Activated CD8-positive, alpha-beta T cell treated with anti-CD3 and anti-CD28 coated beads for 36 hours (primary cell): Measurements from ENCODE around the gene BAZ2B. TPM values are rescaled to one million over a fixed set of nuclear protein-coding genes. Genes with fewer than 3 reads are reported as not detected.

ENCODE experiments used
- ATAC-seq: fragments of 200-7000 bp; cut with Tn5 transposase; one replicate; pipeline ENCODE4 v1.10.0; 2021; ENCODE audit warnings: mild to moderate bottlenecking, moderate library complexity
- CTCF ChIA-PET: fragments of 350-600 bp; sonication (Branson Sonifier 250); formaldehyde crosslinking; loops from one replicate; lab custom pipeline; 2021; ENCODE audit warnings: antibody characterized with exemption; lab: Charles Lee
- POLR2A ChIA-PET: fragments of 350-600 bp; sonication (Branson Sonifier 250); formaldehyde crosslinking; loops from one replicate; lab custom pipeline; 2021; ENCODE audit warnings: antibody characterized with exemption; lab: Charles Lee
- DNase-seq: peaks from one replicate; pipeline ENCODE4 v3.0.0-alpha.2; 2020
- H3K27ac Mint-ChIP-seq: one replicate; pipeline ENCODE4 v1.8.0; 2021; ENCODE audit warnings: mild to moderate bottlenecking, mixed read lengths
- H3K27me3 Mint-ChIP-seq: one replicate; pipeline ENCODE4 v1.8.0; 2021; ENCODE audit warnings: mixed read lengths
- H3K36me3 Mint-ChIP-seq: one replicate; pipeline ENCODE4 v1.8.0; 2021; ENCODE audit warnings: low read depth, mixed read lengths
- H3K4me1 Mint-ChIP-seq: one replicate; pipeline ENCODE4 v1.8.0; 2021; ENCODE audit warnings: low read depth, mixed read lengths
- H3K4me3 Mint-ChIP-seq: one replicate; pipeline ENCODE4 v1.8.0; 2021; ENCODE audit warnings: mild to moderate bottlenecking, moderate library complexity, mixed read lengths
- H3K9me3 Mint-ChIP-seq: one replicate; pipeline ENCODE4 v1.8.0; 2021; ENCODE audit warnings: mixed read lengths
- intact Hi-C: fragments of 100-400 bp; cut with micrococcal nuclease; formaldehyde crosslinking; loops from one replicate; pipeline ENCODE4 v1.10.0; 2022
- total RNA-seq, 2 experiments: library from RNA; stranded (reverse); gene quantifications; one replicate each; pipeline ENCODE4 v1.2.3, GENCODE V29; 2021
- TF ChIP-seq, protein P1 (sequence below): fragments of 200-600 bp; IDR thresholded peaks from one replicate; pipeline ENCODE4 v1.8.0; 2022; ENCODE audit warnings: antibody characterized with exemption, mild to moderate bottlenecking

BAZ2B gene
- total RNA-seq, 2 experiments from 2014 or later: 7.7 to 8.2 TPM

DNA sequence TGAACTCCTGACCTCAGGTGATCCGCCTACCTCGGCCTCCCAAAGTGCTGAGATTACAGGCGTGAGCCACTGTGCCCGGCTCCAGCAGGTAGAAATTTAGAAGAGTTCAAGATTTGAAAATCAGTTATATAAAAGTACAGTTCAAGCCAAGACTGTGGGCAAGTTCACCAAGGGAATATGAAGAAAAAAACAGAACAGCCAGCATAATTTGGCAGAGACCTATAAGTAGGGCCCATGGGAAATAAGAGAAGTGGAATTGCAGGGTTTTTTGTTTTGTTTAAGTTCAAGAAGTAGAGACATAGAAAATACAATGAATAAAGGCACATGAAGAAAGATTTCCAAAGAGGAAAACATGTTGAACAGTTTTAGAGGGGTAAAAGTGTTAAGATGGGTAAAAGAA, 57.9 kb downstream of the BAZ2B start:
- Mint-ChIP-seq H3K4me3 (no peak overlapping the region), H3K27ac (no peak overlapping the region), H3K27me3 (no peaks in the 10 kb centered on the region), H3K36me3 (no peaks in the 10 kb centered on the region), H3K4me1 (no peaks in the 10 kb centered on the region), H3K9me3 (peaks cover 3% of the 10 kb centered on the region)
- no peak for DNase-seq
- ATAC-seq: no peak
- intact Hi-C loops: no loop called here
- POLR2A ChIA-PET: no interaction called here
- CTCF ChIA-PET: no interaction called here
- TF ChIP-seq, protein P1, sequence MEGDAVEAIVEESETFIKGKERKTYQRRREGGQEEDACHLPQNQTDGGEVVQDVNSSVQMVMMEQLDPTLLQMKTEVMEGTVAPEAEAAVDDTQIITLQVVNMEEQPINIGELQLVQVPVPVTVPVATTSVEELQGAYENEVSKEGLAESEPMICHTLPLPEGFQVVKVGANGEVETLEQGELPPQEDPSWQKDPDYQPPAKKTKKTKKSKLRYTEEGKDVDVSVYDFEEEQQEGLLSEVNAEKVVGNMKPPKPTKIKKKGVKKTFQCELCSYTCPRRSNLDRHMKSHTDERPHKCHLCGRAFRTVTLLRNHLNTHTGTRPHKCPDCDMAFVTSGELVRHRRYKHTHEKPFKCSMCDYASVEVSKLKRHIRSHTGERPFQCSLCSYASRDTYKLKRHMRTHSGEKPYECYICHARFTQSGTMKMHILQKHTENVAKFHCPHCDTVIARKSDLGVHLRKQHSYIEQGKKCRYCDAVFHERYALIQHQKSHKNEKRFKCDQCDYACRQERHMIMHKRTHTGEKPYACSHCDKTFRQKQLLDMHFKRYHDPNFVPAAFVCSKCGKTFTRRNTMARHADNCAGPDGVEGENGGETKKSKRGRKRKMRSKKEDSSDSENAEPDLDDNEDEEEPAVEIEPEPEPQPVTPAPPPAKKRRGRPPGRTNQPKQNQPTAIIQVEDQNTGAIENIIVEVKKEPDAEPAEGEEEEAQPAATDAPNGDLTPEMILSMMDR: no peak

DNA sequence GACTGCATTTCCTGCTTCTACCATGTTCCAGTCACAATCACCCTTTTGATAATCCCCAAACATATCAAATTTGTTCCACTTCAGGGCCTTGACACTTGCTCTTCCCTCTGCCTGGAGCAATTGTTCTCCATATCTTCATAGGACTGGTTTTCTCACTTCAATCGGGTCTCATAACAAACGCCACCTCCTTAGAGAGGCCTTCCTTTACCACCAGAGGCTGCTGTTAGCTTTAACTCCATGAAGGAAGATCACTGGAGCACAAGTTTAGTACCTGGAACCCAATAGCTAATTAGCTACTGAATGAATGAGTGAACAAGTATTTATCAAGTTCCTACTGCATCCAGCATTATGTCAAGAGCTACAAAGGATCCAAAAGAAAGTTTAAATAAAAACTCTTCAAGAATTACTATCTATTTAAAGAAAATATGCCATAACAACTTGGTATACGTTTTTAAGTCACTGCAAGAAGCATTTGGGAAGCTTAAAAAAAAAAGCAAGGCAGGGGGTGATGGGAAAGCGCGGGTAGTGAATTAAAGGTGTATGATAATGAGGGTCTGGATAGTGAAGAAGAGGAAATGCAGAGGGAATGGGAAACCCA, 58.8 kb downstream of the BAZ2B start:
- intact Hi-C loops: no loop called here
- no peak overlapping the region for H3K27ac Mint-ChIP-seq
- ATAC-seq: no peak
- ChIA-PET CTCF (interaction anchor here (0.8 kb wide), 1 partner anchor 10 kb away, joined by 3 read pairs; no protein-coding TSS in a partner anchor), POLR2A (no interaction called here)
- TF ChIP-seq, protein P1: no peak
- peaks cover 3% of the 10 kb centered on the region for H3K9me3 Mint-ChIP-seq
- H3K27me3 Mint-ChIP-seq: no peaks in the 10 kb centered on the region
- no peaks in the 10 kb centered on the region for H3K36me3 Mint-ChIP-seq
- no peak overlapping the region for H3K4me3 Mint-ChIP-seq
- DNase-seq: no peak
- no peaks in the 10 kb centered on the region for H3K4me1 Mint-ChIP-seq

DNA sequence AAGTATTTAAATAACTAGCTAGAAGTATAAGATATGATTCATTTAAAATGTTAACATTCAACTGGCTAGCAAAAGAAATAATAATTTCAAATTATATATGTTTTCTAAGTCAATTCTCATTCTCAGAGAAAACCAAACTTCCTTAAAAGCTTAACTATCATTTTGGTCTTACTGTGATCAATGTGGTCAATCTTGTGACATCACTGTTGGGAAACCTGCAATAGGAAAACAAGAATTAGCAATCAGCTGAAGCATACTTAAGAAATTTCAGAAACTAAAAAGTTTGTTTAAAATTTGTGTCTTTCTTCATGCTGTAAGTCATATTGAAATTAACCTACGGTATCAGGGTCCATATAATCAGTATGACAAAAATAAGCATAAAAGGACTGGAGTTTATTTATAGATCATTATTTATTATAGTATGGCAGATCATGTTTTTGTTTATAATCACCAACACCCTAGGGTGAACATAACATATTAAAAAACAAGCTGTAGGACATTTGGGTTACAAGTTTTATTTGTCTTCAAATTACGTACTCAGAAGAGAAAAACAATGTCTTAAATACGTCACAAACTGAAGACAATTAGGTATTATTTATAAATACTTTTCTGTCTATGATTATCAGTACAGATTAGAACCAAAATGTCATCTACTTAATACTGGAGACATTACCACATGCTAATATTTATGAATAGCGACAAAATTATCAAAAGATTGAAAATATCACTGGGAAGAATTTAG, 60.5 kb downstream of the BAZ2B start:
- intact Hi-C loops: no loop called here
- ATAC-seq (no peak), DNase-seq (no peak)
- Mint-ChIP-seq H3K4me1 (no peaks in the 10 kb centered on the region), H3K36me3 (no peaks in the 10 kb centered on the region), H3K27ac (no peak overlapping the region), H3K4me3 (no peak overlapping the region), H3K27me3 (no peaks in the 10 kb centered on the region), H3K9me3 (no peaks in the 10 kb centered on the region)
- ChIA-PET CTCF (interaction anchor here (1.5 kb wide), 1 partner anchor 13 kb away, joined by 3 read pairs; no protein-coding TSS in a partner anchor), POLR2A (no interaction called here)
- TF ChIP-seq, protein P1: no peak

DNA sequence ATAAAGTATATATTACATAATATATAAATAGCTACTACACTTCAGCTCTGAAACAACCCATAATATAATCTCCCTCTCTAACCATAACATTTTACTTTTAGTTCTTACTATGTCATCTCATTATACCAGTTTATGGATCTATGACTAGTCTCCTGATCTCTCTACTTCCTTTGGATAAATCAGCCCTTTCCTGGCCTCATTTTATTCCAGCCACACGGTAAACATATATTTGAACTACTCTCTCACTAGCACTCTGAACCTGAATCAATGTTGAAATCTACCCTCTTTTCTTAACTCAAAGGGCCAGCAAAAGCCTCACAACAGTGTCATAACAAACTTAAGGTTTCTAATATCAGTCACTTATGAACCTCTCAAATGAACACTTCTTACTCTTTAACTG, 62.6 kb downstream of the BAZ2B start:
- ATAC-seq: no peak
- intact Hi-C loops: no loop called here
- H3K4me3 Mint-ChIP-seq: no peak overlapping the region
- DNase-seq: no peak
- H3K9me3 Mint-ChIP-seq: no peaks in the 10 kb centered on the region
- no peaks in the 10 kb centered on the region for H3K27me3 Mint-ChIP-seq
- POLR2A ChIA-PET: no interaction called here
- CTCF ChIA-PET: no interaction called here
- H3K4me1 Mint-ChIP-seq: no peaks in the 10 kb centered on the region
- TF ChIP-seq, protein P1: no peak
- no peaks in the 10 kb centered on the region for H3K36me3 Mint-ChIP-seq
- no peak overlapping the region for H3K27ac Mint-ChIP-seq

DNA sequence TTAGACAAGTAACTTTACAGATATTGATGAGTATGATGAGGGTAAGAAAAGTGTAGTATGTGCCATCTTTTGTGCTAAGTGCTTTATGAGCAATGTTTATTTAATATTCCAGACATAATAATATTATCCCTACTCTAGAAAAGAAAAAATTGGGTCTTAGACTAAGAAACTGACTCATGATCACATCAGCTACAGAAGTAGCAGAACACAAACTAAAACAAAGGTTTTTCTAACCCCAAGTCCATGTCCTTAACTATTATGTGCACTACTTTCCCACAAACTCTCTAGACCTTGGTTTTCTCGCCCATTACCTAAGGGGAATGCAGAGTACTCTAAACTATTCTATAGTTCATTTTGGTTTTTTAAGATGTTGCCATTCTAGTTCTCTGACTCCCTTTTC, 64.5 kb downstream of the BAZ2B start:
- Mint-ChIP-seq H3K27ac (no peak overlapping the region), H3K9me3 (no peaks in the 10 kb centered on the region), H3K36me3 (no peaks in the 10 kb centered on the region), H3K4me3 (no peak overlapping the region), H3K4me1 (no peaks in the 10 kb centered on the region), H3K27me3 (no peaks in the 10 kb centered on the region)
- CTCF ChIA-PET: no interaction called here
- TF ChIP-seq, protein P1: no peak
- DNase-seq: no peak
- intact Hi-C loops: no loop called here
- no peak for ATAC-seq
- POLR2A ChIA-PET: no interaction called here
